KG1 (cell line): ENCODE results near the gene TMEM238.

Source experiments
- DNase-seq: peaks from one replicate; lab custom pipeline; 2025; lab: John Stamatoyannopoulos, UW

Gene TMEM238

DNA sequence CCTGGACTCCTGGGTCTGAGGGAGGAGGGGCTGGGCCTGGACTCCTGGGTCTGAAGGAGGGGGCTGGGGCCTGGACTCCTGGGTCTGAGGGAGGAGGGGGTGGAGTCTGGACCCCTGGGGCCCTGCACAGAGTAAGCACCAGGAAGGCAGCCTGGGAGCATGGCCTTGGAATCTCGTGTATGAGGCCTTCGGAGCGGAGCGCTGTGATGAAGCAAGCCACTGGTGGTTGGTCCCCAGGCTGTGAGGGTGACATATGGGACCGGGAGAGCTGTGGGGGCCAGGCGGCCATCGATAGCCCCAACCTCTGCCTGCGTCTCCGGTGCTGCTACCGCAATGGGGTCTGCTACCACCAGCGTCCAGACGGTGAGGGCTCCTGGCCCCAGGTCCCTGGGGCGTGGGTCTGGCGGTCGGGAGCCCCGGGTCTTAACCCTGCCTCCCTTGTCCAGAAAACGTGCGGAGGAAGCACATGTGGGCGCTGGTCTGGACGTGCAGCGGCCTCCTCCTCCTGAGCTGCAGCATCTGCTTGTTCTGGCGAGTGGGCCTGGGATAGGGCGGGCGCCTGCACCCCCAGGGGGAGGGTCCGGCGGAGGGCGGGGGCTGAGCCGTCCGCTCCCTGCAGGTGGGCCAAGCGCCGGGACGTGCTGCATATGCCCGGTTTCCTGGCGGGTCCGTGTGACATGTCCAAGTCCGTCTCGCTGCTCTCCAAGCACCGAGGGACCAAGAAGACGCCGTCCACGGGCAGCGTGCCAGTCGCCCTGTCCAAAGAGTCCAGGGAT lies 6.5 kb downstream of the TMEM238 start:
- no peak for DNase-seq

DNA sequence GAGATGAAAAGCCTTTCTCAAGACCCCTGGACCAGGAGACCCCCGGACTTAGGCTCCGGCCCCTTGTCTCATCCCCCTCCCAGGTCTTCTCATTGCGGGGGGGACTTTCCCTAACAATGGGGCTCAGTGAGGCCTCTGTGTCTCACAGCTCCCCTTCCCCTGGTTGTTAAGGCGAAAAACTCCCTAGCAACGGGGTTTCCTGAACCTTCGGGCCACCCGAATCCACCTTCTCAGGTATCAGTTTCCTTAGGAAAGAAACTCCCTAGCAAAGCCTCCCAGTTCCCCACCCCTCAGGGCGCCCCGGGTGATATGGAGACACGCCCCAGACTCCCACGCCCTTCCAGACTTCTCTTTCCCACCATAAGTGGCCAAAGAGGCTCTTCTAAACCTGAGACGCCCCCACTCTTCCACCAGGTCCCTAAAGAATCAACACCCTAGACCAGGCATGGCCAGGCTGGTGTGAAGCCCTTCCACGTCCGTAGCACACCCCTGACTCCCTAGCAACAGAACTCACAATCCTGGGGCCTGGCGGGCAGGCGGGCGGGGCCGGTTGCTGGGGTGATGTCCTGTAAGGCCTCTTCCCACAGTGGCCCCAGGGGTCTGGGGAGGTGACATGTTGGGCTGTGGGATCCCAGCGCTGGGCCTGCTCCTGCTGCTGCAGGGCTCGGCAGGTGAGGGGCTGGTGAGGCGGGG lies 7.7 kb downstream of the TMEM238 start, which contains the start of gene TMEM190:
TSS of gene TMEM190 (plus strand) at position 586 of the 693 bp plus-strand sequence. CDS start at position 614, 28 bp downstream.
- DNase-seq = no peak

DNA sequence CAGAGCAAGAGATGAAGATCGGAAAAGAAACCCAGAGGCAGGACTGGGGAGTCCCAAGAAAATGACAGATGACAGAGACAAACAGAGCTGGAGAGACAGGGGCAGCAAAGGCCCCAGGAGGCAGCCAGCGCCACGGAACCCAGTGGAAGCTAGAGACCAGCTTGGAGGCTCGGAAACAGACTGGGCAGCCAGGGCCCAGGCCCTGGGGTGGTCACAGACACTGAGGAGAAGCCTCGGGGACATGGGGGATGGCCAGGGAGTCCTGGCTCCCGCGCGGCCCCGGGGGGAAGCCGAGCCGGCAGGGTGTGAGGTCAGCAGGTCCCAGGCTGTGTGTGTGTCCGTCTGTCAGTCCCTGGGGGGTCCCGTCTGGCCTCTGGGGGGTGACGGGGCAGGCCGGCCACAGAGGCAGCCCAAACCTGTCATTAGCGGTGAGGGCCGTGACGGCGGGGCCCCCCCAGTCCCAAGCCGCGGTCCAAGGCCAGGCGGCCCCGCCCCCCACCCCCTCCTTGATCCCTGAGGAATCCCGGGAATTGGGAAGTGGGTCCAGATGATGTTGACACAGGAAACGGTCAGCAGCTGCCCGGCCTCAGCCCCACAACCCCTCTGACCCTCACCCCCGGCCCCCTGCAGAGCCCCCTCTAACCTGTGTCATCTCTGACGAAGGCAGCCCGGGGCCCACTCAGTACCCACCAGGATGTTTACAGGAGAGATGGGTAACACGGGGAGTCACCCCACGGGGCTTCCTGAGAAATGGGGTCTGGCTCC lies 9.9 kb downstream of the TMEM238 start:
- no peak for DNase-seq

DNA sequence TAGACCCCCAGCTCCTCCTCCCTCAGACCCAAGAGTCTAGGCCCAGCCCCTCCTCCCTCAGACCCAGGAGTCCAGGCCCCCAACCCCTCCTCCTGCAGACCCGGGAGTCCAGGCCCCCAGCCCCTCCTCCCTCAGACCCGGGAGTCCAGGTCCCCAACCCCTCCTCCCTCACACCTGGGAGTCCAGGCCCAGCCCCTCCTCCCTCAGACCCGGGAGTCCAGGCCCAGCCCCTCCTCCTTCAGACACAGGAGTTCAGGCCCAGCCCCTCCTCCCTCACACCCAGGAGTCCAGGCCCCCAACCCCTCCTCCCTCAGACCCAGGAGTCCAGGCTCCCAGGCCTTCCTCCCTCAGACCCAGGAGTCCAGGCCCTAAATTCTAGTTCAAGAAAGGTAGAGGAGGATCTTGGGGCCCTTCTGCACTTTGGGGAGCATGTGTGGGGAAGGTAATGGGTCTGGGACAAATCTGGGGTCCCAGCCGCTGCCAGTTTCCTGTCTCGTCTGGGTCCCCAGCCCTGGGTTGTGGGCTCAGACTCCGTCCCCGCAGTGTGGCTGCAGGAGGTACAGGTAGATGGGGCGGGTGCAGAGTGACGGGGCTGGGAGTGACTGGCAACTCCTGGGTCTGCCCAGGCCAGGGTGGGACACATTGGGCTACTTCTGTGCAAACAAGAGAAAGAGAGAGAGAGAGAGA lies 10.6 kb downstream of the TMEM238 start:
- DNase-seq = no peak

DNA sequence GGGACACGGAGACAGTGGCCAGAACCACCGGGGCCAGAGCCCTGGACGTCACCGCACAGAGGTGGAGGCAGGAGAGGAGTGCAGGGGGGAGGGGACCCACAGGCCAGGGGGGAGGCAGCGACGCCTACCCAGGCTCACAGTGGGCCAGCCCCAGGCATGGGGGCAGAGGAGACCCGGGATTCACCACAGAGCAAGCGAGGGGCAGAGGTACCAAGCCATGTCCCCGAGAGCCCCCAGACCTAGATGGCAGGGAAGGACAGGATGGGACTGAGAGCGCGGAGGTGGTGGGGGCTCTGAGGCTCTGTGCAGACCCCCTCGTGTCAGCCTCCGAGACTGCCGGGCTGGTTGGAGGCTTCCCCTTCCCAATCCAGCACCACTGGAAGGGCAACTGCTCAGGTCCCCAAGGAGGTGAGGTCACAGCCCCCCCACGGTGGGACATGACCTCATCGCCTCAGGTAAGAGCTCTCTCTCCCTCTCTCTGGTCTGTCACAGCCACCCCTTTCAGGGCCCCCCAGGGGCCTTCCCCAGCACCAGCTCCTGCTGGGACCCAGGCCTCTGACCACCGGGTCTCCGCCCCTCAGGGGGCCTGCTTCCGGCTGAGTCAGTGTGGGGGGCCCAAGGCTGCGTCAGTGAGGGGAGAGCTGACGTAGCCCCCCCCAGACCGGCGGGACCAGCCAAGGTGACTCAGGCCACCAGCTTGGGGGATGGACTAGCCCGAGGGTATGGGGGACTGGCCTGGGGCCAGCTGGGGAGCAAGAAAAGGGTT lies 11.6 kb downstream of the TMEM238 start:
- no peak for DNase-seq

DNA sequence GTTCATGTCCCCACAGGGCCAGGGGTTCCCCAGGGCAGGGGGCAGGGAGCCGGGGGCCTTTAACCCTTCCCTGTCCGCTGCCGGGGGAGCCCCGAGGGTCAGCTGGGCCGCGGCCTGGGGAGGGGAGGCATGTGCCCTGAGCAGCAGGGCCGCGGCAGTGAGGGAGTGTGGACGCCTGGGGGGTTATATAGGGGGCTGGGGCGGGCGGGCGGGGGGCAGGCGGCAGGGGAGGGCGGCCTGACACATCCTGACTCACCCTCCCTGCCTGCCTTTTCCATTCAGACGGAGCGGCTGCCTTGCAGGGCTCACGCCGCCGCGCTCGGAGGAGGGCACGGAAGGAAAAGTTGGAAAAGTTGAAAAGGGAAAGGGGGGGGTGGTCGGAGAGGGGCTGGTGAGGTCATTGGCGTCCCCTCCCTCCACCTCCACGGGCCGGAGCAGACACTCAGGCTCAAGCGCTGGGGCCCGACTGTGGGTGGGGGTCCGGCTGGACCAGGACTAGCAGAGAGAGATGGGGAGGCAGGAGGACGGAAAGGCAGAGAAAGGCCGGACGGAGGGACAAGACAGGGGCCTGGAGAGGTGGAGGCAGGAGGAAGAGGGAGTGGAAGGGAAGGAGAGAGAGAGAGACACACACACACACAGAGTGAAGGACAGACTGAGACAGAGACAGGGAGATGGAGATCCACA lies 13.6 kb downstream of the TMEM238 start, which contains the start of gene IL11:
TSS of gene IL11 (minus strand) at position 159 of the 684 bp plus-strand sequence. CDS start at position 6, 153 bp downstream.
- no peak for DNase-seq

DNA sequence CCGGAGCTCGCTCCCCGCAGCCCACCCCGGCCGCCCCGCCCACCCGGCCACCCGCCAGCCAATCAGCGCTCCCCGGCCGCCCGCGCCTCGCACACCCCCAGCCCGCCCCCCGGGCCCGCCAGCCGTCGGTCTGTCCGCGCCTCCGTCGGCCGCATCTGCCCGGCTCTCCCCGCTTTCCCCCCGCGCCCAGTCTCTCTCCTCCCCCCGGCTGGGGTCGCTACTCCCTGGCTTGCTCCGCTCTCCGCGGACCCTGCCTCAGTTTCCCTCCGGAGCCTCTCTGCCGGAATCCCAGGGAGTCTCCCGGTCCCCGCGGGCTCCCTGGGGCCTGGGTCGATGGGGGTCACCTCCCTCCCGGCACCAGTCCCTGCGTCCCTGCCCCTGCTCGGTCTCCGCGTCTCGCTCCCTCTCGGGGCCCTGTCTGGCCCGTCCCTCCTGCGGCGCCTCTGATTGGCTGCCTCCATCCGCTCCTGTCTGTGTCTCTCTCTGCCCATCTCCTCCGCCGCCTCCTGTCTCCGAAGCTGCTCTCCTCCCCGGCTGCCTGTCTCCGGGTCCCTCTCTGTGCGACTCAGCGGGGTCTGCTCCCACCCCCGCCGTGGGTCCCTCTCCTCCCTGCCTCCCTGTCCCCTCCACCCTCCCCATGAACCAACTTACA lies 14.3 kb downstream of the TMEM238 start:
- DNase-seq = no peak

DNA sequence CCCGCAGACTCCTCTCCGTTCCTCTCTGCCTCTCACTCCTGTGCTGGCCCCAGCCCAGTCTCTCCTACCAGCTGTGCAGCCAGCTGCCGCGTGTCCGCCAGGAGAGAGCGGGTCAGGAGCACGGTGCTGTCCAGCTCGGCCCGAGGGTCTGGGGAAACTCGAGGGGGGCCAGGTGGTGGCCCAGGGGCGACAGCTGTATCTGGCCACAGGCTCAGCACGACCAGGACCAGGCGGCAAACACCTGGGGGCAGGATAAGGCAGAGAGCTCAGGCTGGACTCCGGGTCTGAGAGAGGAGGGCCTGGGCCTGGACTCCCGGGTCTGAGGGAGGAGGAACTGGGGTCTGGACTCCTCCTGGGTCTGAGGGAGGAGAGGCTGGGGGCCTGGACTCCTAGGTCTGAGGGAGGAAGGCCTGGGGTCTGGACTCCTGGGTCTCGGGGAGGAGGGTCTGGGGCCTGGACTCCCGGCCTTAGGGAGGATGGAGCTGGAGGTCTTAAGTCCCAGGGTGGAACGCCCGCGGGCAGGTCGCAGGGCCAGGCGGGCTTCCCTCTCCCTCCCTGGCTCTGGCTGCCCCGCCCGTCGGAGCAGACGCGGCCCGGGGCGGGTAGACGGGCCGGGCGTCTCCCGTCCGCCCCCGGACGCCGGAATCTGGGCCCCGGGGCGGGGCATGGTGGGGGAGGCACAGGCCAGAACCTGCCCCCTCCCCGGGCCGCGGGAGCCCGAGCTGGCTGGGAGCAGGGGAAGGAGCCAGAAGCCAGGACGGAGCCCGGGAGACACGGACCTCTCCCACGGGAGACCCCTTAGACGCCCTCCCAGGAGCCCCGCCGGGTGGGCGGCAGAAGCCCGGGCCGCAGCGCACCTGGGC lies 15.2 kb downstream of the TMEM238 start:
- DNase-seq = no peak

DNA sequence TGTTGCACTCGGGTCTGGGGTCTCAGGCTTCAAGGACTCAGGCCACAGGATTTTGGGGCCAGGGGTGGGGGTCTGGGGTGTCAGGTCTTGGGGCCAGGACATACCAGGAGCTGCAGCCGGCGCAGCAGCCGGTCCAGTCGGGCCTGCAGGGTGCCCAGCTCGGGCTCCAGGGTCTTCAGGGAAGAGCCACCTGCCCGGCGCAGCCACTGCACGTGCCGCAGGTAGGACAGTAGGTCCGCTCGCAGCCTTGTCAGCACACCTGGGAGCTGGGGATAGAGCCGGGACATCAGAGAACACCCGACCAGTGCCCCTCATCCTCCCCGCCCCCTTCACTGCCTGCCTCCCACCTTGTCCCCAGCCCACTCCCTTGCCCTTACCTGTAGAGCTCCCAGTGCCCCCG lies 16.0 kb downstream of the TMEM238 start:
- DNase-seq = no peak

DNA sequence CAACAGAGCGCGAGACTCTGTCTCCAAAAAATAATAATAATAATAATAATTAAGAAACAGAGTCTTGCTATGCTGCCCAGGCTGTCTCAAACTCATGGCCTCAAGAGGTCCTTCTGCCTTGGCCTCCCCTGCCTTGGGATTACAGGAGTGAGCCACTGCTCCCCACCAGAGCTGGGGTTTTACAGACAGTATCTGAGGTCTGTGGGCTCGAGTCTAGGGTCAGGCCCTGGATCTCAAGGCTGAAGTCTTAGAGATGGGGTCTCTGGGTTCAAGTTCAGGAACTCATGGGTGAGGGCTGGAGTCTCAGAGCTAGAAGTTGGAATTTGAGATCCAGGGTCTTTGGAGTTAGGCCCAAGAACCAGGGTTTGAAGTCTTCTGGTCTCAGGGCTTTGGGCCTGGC lies 17.3 kb downstream of the TMEM238 start:
- DNase-seq = no peak

DNA sequence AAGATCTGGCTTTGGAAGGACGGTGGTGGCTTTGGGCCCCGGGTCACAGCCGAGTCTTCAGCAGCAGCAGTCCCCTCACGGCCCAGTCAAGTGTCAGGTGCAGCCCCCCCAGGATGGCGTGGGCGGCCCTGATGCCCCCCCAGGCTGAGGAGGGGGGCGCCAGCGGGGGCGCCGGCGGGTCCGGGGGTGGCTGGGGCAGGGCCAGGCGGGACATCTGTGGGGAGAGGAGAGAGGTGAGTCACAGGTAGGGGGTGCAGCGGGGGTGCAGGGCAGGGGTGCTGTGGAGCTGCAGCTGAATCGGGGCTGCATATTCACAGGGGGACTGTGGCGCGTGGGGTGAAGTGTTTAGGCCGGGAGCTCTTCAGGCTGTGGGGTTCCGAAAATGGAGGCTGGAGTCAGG lies 18.1 kb downstream of the TMEM238 start:
- DNase-seq = no peak

DNA sequence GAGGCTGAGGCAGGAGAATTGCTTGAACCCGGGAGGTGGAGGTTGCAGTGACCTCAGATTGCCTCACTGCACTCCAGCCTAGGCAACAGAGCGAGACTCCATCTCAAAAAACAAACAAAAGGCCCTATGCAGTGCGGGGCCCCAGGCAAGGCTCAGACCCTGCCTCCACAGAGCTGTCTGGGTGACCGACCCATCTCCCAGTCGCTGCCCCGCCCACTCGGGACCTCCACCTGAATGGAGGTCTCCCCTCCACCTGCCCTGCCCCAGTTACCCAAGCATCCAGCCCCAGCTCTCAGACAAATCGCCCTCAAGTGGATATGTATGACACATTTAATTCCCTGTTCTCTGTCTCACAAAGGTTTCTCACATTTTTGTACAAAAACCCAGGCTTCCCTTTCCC lies 18.8 kb downstream of the TMEM238 start:
- DNase-seq = no peak

DNA sequence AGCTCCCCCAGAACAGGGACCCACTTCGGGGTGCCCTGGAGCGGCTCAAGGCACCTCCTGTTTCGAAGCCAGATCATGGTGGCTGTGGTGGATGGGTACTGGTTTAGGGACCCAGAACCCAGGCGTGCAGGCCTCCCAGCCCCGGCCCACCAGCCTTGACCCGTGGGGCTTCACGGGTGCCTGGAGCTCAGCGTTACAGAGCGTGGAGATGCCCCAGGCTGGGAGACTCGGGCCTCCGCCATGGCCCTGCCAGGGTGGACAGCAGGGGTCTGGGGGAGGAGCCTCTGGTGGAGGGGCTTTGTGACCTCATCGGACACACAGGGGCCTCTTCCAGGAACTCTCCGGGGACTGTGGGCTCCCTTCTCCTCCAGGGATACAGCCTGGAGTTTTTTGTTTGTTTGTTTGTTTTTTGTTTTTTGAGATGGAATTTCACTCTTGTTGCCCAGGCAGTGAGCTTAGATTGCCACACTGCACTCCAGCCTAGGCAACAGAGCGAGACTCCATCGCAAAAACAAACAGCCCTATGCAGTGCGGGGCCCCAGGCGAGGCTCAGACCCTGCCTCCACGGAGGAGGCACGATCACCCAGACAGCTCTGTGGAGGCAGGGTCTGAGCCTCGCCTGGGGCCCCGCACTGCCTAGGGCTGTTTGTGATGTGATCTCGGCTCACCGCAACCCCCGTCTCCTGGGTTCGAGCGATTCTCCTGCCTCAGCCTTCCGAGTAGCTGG lies 20.9 kb downstream of the TMEM238 start, which contains the start of gene GARIN5B:
TSS of gene GARIN5B (minus strand) at position 271 of the 727 bp plus-strand sequence. CDS start at position 77, 194 bp downstream.
- DNase-seq = no peak

DNA sequence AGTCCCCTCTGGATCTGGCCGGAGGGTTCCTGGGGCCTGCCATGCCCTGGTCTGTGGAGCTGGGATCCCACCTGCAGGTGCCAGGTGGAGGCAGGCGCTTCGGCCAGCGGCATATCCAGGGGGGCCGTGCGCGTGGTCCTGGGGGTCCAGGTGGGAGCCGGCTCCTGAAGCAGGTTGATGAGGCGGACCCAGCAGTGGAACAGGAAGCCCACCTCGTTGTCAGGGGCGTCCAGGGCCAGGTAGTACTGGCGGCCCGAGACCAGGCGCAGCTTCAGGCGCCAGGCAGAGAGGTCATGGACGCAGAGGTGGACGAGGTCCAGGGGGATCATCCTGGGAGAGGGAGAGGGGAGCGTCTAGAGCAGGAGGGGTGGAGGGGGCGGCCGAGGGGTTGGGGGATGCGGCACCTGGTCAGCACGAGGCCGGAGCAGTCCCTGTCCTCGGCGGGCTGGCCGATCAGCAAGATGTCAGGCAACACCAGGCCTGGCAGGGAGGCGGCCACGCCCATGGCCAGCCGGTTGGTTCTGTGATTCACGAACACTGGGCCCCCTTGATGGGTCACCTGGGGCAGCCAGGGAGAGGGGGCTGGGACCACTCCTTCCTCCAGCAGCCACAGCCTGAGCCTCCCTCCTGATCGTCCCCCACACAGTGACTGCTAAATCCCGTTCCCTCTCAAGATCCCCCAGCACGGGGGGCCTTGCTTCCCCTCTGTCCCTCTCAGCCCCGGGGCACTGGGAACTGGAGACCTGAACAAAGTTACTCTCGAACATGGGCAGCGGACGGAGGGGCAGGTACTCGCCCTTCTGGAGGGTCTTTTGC lies 21.7 kb downstream of the TMEM238 start:
- DNase-seq = no peak

DNA sequence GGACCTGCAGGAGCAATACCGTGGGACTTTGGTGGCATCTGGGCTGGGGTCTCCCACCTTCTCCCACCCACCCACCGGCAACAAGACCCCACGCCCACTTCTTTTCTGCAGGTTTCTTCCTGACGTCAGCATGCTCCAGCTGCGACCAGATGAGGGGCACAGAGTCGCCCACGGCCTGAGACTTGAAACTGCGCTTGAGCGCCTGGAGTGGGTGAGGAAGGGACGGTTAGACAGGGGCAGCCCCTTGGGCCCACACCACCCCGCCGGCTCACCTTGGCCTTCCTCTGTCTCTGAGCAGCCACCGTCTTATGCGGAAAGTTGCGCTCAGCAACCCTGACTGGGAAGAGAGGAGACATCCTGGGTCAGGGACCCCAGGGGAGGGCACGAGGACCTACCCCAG lies 23.2 kb downstream of the TMEM238 start:
- no peak for DNase-seq

DNA sequence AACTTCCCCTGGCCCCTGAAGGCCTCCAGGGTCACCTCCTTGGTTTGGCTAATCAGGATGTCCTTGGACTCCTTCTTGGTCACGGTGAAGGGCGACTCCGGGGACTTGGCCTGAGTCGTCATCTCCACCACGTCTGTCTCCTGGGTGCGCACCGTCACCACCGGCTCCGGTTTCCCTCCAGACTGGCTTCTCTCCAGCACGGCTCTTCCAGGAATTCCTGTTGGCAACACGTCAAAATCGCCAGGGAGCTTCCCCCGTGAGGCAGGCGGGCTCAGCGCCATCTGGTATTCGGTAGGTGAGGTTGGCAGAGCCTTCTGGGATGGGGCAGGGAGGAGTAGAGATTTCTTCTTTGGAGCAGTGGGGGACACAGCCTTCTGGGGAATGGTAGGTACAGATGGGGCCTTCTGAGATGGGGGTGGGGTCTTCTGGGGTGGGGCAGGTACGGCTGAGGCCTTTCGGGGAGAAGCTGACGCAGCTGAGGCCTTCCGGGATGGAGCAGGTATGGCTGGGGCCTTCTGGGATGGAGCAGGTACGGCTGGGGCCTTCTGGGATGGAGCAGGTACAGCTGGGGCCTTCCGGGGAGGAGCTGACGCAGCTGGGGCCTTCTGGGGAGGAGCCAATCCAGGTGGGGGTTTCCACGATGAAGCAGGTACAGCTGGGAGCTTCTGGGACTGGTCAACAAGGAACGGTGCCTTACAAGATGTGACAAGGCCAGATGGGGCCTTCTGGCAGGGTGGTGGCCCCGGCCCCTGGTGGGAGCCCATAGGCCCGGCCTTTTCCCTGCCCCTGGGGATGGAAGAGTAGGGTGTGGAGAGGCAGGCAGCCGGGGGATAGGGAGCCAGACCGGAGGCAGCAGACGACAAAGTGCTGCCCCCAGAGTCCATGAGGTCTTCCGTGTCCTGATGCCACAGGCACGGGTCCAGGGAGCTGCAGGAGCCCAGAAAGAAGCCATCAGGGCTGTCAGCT lies 24.9 kb downstream of the TMEM238 start:
- DNase-seq = no peak
